Stimulated activated CD8-positive, alpha-beta memory T cell treated with anti-CD3 and anti-CD28 coated beads, Interleukin-4, amount 100 ng/mL, for 1 hour (primary cell): ENCODE measurements around the gene RGPD5.
"Not testable (repeated sequence)": the region's sequence is repeated elsewhere in the genome, so short reads cannot be mapped to it uniquely, and the experiment has no call there.

ENCODE experiments used
- DNase-seq, 2 donors: peaks; one replicate each; pipeline ENCODE4 v3.0.0-alpha.2; 2020; ENCODE audit warnings: low read depth in 2 of 2, low spot score in 1 of 2

Gene RGPD5

DNA sequence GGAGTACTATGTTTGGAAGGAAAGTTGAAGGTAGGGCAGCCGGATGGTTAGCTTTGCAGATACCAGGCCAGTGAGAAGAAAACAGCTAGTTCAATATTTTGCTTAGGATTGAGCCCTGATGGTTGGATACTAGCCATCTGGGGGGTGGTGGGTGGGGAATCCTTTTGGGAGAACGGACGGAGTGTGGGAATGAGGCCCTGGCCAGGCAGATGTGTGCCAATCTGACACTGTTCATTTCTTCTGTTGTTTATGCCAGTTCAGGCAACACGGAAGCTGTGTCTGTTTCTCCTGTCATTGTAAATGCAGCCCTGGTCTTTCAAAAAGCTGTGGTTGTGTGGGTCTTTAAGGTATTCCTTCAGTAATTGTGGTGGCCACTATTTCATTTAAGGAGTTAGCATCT is 96.9 kb downstream of the RGPD5 start:
- DNase-seq, result not testable (repeated sequence)

DNA sequence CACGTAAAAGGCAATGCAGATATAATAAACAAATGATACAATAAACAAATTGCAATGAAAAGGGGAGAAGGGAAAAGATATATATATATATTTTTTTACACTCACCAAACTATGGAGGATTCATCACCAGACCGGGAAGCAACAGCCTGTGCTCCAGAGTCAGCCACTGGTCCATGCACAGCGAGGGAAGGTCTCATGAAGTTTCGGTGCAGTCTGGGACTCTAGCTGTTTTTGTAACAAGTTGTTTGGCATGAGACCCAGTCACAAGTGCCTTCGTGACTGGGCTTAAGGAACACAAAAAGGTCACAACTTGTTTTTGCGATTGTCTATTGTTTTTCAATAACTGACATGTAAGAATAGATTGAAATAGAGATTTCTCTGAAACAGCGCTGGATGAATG is 99.6 kb downstream of the RGPD5 start:
- DNase-seq, result not testable (repeated sequence)

- not testable (repeated sequence) for DNase-seq
Measured at GRCh38 chr2:109894141-109894540, 100.0 kb downstream of the RGPD5 start.

DNA sequence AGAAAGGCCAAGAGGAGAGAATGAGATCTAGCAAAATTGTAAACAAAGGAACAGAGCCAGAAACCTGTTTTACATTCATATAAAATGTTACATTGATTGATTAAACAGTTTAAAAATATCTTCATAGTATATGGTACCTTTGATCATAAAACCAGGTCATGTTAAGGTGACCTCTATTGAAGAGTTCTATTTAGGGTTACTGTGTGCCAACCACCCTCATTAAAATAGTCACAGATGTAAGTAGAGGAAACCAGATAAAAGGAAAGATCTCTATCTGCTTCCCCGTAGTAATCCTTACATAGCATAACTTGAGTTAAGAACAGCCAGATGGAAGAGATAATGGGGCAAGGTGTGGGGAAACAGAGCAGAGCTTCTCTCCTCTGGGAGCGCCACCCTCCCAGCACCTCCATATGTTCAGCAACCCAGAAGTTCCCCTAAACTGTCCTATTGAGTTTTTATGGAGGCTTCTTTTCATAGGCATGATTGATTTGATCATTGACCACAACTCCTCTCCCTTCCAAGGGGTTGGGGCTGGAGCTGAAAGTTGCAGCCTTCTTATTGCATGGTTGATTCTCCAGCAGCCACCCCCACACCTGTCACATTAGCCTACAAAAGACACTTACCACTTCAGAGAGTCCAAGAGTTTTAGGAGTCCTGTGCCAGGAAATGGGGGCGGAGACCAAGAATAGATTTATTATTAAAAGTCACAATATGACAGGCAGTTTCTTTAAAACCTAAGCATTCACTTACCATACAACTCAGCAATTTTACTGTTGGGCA is 101.2 kb downstream of the RGPD5 start:
- DNase-seq, result not testable (repeated sequence)

DNA sequence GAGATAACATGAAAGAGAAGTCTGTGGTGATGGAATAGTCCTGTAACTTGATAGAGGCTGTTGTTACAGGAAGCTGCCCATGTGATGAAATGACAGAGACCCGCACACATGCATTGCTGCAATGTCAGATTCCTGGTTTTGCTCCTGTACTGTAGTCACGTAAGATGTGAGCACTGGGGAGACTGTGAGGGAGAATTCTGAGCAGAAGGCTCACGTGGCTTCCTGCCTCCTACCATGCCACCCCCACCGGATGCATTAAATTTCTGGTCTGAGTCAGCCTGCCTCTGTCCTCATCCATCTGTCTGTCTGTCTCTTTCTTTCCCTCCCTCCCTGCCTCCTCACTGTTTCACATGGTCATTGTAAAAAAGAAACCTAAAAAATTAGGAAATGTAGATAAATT is 102.1 kb downstream of the RGPD5 start:
- DNase-seq, result not testable (repeated sequence)

GRCh38 chr2:109897769-109898461 is 103.8 kb downstream of the RGPD5 start:
- not testable (repeated sequence) for DNase-seq

GRCh38 chr2:109898462-109899336 is 104.6 kb downstream of the RGPD5 start, which contains the start of gene LIMS3:
Gene LIMS3, plus strand, starts transcription at chr2:109898688. Its CDS starts 41 bp downstream, at chr2:109898729.
- DNase-seq, result not testable (repeated sequence)

- DNase-seq, result not testable (repeated sequence)
Measured at GRCh38 chr2:109905796-109906195, 111.7 kb downstream of the RGPD5 start.
